Hippocampal formation (tissue), 2 donors: Measurements from ENCODE around the gene CMKLR1.

Experiments used
- DNase-seq, 2 donors: peaks; one replicate each; lab custom pipeline; 2025; lab: John Stamatoyannopoulos, UW

CMKLR1 gene

DNA sequence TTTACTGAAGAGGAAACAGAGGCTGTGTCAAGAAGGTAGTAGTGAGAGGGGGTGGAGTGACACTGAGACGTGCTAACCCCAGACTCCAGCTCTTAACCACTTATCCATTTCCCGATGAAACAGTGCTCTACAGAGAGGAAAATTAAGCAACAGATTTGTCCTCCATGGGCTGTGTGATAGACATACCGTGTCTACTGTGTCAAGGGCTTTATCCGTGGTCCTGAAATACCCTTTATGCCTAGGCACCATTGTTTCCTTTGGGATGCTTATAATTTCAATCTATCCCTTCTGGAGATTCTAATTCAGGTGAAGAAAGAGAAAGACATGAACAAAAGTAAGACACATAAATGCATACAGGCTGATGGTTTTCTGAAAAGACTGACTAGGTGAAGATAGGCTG, 71.7 kb downstream of the CMKLR1 start:
- no peak for DNase-seq

GRCh38 chr12:108266131-108266530, 73.0 kb downstream of the CMKLR1 start:
- no peak for DNase-seq

GRCh38 chr12:108265505-108265904, 73.6 kb downstream of the CMKLR1 start:
- no peak for DNase-seq

GRCh38 chr12:108260969-108261368, 78.1 kb downstream of the CMKLR1 start:
- no peak for DNase-seq

GRCh38 chr12:108260039-108260438, 79.1 kb downstream of the CMKLR1 start:
- no peak for DNase-seq

DNA sequence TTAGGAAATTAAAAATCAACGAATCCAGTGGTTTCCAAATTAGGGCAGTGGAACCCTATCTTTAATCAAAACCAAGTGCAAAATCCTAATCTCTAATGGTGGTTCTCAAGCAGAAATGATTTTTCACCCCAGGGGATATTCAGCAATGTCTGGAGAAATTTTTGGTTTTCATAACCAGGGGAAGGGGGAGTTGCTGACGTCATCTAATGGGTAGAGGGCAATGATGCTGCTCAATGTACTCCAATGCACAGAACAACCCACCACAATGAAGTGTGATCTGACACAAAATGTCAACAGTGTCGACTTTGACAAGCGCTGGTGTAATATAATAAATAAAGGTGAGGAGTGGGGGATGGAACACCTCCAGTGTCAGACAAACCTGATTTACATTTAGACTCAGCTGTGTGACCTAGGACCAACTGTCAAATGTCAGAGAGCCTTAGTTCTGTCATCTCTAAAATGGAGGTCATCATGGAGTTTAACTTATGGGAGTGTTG, 81.5 kb downstream of the CMKLR1 start:
- no peak for DNase-seq

GRCh38 chr12:108257004-108257403, 82.1 kb downstream of the CMKLR1 start:
- DNase-seq, result no peak

DNA sequence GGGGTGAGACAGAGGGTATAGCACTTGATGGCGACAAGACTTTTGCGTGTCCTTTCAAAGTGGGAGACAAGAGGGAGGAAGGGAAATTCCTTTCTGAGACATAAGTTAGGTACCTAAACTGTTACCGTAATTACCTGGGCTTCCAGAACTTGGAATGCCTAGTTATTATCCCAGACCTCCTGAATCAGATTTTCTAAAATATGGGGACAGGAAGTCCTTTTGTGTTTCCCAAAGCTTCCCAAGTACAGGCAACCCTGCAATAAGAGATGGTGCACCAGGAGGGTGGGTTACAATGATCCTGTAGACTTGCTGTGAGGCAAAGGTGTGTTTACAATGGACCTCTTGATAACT, 83.9 kb downstream of the CMKLR1 start:
- no peak for DNase-seq

GRCh38 chr12:108254517-108255251, 84.4 kb downstream of the CMKLR1 start:
- no peak for DNase-seq

GRCh38 chr12:108254030-108254429, 85.1 kb downstream of the CMKLR1 start:
- DNase-seq, result no peak

DNA sequence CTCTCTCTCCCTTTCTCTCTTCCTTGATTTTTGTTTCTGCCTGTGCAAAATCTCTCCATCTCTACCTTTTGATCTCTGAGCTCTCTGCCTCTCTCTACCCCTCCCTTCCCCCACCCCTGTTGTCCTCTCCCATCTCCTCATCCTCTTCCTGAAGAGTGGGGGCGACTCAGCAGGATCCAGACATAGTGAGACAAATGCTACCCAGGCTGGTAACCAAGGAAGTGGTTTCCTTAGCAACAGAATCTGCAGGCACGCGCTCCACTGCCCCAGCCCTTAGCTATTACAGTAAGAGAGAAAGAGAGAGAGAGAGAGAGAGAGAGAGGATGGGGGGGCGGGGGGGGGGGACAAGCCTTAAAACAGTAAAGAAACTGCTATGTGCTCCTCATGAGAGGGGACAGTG, 85.6 kb downstream of the CMKLR1 start:
- peak in 1 of 2 donors; percentile 44 for DNase-seq

- DNase-seq, result no peak
Observed at GRCh38 chr12:108252523-108252922, 86.6 kb downstream of the CMKLR1 start.

- DNase-seq, result no peak
Observed at GRCh38 chr12:108248011-108248410, 91.1 kb downstream of the CMKLR1 start.

DNA sequence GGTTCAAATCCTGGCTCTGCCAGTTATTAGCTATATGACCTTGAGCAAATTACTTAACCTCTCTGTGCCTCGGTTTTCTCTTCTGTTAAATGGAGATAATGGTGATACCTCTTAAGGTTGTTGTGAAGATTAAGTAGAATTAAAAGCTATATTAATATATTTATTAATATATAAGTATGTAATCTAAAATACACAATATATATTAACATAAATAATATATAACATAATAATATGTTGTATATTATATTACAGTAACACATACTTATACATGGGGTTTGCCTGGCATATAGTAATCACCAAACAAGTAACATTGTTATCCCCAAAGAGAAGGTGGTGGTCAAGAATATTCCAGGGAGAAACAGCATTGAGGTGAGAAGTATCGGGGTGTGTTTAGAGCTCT, 92.0 kb downstream of the CMKLR1 start:
- no peak for DNase-seq

DNA sequence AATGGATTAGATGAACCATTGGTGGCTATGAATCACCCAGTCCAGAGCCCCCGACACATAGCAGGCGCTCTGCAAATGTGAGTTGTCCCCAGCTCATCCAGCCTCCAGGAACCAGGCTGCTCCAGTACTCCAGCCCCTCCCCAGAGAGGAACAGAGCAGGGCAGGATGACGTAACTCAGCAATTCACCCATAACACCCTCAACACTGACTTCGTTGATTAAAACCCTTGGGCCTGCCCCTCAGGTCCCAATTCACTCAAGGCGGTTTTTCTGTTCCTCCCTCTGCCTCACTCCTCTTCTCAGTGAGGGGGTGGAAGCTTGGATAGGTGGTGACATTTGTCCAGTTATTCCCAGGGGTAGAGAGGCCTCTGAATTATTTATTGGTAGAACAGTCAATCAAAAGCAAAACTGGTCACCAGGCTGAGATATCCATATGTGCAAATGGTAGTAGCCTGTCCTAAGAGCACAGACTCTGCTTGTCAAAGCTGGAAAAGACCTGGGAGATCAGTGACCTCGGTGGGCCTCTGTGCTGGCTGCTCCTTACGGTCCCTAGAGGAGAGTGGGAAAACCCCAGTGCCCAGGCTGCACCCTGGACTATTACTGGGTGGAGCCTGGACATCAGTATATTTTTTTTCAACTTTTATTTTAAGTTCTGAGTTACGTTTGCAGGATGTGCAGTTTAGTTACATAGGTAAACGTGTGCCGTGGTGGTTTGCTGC, 97.0 kb downstream of the CMKLR1 start:
- DNase-seq, result no peak

DNA sequence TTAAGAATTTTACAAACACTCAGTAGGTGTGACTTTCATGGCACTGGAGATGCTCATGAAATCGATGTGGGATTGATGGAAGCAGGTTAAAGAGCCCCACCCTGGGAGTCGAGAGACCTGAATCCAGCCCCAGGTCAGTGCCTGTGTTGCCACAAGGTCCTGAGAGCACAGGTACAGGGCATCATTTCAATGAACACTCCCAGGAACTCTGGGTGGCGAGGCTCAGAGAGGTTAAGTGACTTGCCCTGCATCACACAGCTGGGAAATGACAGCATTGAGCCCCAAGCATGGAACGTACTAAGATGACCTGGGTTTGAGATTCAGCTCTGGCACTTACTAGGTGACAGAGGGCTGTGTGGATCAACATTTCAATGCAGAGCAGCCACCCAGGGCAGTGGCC, 98.2 kb downstream of the CMKLR1 start:
- DNase-seq, result no peak

DNA sequence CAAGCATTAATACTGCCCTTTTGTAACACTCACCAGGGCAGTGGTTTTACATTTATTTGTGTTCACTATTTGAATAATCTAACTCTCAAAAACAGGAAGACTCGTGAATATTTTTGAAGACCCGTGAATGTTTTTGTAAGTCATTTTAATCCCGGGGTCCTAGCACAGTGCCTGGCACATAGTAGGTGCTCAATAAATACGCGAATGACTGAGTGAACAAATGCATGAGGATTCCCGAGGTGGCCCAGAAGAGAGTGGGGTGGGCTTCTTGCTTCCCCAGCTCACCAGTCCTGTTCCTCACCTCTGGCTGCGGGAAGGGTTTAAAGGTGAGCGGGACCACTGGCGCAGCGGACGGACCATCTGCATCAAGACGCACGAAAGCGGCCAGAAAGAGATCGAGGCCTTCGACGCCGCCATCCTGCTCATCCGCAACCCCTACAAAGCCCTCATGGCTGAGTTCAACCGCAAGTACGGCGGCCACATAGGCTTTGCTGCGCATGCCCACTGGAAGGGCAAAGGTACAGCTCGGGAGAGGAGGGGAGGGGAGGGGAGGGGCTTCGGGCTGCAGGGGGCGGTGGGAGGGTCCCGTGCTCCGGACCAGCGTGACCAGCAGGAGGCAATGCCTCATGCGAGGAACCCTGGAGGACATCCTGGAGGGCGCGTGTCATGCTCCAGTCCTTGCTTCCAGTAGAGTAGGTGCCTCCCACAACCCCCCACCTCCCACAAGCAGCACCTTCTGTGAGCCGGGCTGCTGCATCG, 98.9 kb downstream of the CMKLR1 start:
- no peak for DNase-seq

GRCh38 chr12:108239378-108239777, 99.7 kb downstream of the CMKLR1 start:
- no peak for DNase-seq

DNA sequence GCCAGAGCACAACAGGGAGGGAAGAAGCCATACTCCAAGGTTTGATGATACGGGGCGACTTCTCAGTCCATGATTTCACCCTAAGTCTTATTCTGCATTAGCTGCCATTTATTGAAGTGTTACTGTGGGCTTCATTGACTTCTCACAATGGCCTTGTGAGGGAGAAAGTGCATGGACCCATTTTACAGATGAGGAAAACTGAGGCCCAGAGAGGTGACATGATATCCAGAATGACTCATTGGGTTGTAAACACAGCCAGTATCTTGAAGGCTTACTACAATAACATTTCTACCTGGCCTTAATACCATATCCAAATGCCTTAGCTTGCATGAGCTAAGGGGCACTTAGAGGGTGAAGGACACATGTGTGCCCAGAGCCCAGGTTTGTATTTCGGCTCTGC, 100.6 kb downstream of the CMKLR1 start:
- DNase-seq, result no peak
